Mucosa of stomach (tissue), 1 donor: ENCODE measurements around the gene BABAM2.
"Not testable (repeated sequence)": the region's sequence is repeated elsewhere in the genome, so short reads cannot be mapped to it uniquely, and the experiment has no call there.

Source experiments
- H3K27me3 ChIP-seq: one replicate; pipeline ENCODE4 v1.7.0; 2013; ENCODE audit warnings: mild to moderate bottlenecking, low read length; ENCODE audit not compliant: control insufficient read depth, insufficient read depth
- H3K36me3 ChIP-seq: one replicate; pipeline ENCODE4 v1.7.0; 2013; ENCODE audit warnings: low read length; ENCODE audit not compliant: control insufficient read depth, insufficient read depth
- H3K4me1 ChIP-seq: one replicate; pipeline ENCODE4 v1.7.0; 2013; ENCODE audit warnings: mild to moderate bottlenecking, low read length; ENCODE audit not compliant: control insufficient read depth, insufficient read depth
- H3K4me3 ChIP-seq: one replicate; pipeline ENCODE4 v1.7.0; 2013; ENCODE audit warnings: low read length
- H3K9ac ChIP-seq: one replicate; pipeline ENCODE4 v1.7.0; 2013; ENCODE audit warnings: mild to moderate bottlenecking, low read length, moderate library complexity
- H3K9me3 ChIP-seq: one replicate; pipeline ENCODE4 v1.7.0; 2013; ENCODE audit warnings: mild to moderate bottlenecking, low read length, moderate library complexity; ENCODE audit not compliant: control insufficient read depth
- donor health status: Pancreatic carcinoma.

Gene BABAM2

GRCh38 chr2:28096421-28096820 is 205.9 kb downstream of the BABAM2 start:
- Histone ChIP-seq H3K4me3 (no peak overlapping the region), H3K27me3 (no peaks in the 10 kb centered on the region), H3K9ac (no peak overlapping the region), H3K9me3 (no peaks in the 10 kb centered on the region), H3K36me3 (no peaks in the 10 kb centered on the region), H3K4me1 (peaks cover 4% of the 10 kb centered on the region)

DNA sequence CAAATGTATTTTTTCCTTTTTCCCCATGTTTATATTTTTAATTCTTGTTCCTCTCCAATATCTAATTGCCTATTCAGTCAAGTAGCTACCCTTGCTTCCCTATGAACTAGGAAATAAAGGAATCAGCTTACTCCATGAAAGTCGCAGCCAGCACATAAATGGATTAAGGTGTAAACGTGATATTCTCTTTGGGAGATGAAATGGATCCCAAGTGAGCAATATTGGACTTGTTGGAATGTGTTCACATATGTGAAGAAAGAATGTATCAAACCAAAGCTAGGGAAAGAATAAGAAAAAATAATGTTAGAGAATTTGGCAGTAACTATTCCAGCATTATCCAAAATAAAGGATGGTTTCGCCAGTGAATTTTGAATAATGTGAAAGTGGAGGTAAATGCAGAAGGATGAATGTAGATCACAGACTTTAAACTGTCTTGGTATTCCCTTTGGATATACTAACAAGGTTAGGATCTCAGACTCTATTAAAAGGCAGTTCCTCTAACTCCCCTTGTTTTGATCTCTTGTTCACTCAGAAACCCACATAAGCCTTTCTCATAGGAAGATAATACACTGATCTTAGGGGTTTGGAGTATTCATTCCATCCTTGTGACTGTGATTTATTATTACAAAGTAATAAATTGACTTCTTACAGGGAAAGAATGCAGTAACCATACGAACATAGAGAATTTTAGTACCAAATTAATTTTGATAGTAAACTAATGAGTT is 208.1 kb downstream of the BABAM2 start:
- Histone ChIP-seq H3K9ac (no peak overlapping the region), H3K4me1 (peaks cover 12% of the 10 kb centered on the region), H3K27me3 (no peaks in the 10 kb centered on the region), H3K4me3 (no peak overlapping the region), H3K9me3 (no peaks in the 10 kb centered on the region), H3K36me3 (no peaks in the 10 kb centered on the region)

- H3K27me3 ChIP-seq = no peaks in the 10 kb centered on the region
- H3K4me1 ChIP-seq = peaks cover 12% of the 10 kb centered on the region
- H3K9me3 ChIP-seq = no peaks in the 10 kb centered on the region
- H3K36me3 ChIP-seq = no peaks in the 10 kb centered on the region
- H3K4me3 ChIP-seq = no peak overlapping the region
- H3K9ac ChIP-seq = no peak overlapping the region
Observed at GRCh38 chr2:28101123-28101522, 210.6 kb downstream of the BABAM2 start.

- Histone ChIP-seq H3K4me3 (no peak overlapping the region), H3K27me3 (no peaks in the 10 kb centered on the region), H3K36me3 (no peaks in the 10 kb centered on the region), H3K9me3 (no peaks in the 10 kb centered on the region), H3K9ac (no peak overlapping the region), H3K4me1 (peaks cover 12% of the 10 kb centered on the region)
Observed at GRCh38 chr2:28101892-28102291, 211.4 kb downstream of the BABAM2 start.

DNA sequence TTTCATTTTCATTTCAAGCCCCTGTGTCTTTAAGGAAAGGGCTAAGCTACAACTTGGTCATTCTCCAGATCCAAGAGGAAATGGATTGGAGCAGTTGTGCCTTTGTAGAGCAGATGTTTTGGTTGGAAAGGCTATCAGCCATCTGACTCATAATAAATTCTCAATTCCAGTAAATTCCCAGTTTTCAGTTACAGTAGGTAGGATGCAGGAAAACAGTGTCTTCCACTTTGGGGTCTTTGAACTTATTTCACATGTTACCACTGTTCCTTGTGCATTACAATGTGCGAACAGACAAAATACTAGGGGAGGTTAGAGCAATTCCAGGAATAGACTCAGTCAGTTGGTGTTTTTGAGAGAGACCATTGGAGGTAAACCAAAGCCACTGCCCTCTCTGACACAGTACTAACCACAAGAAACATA is 211.9 kb downstream of the BABAM2 start:
- no peaks in the 10 kb centered on the region for H3K27me3 ChIP-seq
- H3K4me3 ChIP-seq = no peak overlapping the region
- no peak overlapping the region for H3K9ac ChIP-seq
- no peaks in the 10 kb centered on the region for H3K9me3 ChIP-seq
- no peaks in the 10 kb centered on the region for H3K36me3 ChIP-seq
- H3K4me1 ChIP-seq = peaks cover 12% of the 10 kb centered on the region

DNA sequence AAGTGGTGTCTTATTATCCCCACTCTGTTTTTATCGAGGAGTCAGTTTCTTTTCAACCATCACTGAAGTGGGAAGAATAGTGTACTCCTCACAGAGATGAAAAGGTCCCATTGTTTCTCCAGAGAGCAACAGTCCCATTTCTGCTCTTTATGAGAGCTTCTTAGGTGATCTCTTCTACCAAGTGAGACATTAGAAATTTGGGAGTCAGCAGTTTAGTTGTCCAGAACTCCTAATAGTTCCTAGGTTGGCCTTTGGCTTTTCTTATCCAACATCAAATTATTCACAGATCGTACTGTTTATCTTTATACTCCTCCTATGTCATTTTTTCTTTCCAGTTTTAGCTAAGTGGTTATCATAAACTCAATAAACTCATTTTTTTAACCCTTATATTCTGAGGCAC is 213.1 kb downstream of the BABAM2 start:
- no peak overlapping the region for H3K4me3 ChIP-seq
- H3K27me3 ChIP-seq = no peaks in the 10 kb centered on the region
- H3K4me1 ChIP-seq = peaks cover 12% of the 10 kb centered on the region
- H3K36me3 ChIP-seq = no peaks in the 10 kb centered on the region
- no peaks in the 10 kb centered on the region for H3K9me3 ChIP-seq
- no peak overlapping the region for H3K9ac ChIP-seq

GRCh38 chr2:28108143-28108542 is 217.6 kb downstream of the BABAM2 start:
- no peaks in the 10 kb centered on the region for H3K9me3 ChIP-seq
- H3K9ac ChIP-seq = no peak overlapping the region
- H3K4me3 ChIP-seq = no peak overlapping the region
- no peaks in the 10 kb centered on the region for H3K27me3 ChIP-seq
- H3K36me3 ChIP-seq = no peaks in the 10 kb centered on the region
- no peaks in the 10 kb centered on the region for H3K4me1 ChIP-seq

DNA sequence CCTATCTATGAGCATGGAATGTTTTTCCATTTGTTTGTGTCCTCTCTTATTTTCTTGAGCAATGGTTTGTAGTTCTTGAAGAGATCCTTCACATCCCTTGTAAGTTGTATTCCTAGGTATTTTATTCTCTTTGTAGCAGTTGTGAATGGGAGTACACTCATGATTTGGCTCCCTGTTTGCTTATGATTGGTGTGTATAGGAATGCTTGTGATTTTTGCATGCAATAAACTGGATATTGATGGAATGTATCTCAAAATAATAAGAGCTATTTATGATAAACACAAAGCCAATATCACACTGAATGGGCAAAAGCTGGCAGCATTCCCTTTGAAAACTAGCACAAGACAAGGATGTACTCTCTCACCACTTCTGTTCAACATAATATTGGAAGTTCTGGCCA is 223.2 kb downstream of the BABAM2 start:
- not testable (repeated sequence) for H3K27me3 ChIP-seq, H3K4me3 ChIP-seq, H3K9ac ChIP-seq, H3K4me1 ChIP-seq, H3K9me3 ChIP-seq, H3K36me3 ChIP-seq

DNA sequence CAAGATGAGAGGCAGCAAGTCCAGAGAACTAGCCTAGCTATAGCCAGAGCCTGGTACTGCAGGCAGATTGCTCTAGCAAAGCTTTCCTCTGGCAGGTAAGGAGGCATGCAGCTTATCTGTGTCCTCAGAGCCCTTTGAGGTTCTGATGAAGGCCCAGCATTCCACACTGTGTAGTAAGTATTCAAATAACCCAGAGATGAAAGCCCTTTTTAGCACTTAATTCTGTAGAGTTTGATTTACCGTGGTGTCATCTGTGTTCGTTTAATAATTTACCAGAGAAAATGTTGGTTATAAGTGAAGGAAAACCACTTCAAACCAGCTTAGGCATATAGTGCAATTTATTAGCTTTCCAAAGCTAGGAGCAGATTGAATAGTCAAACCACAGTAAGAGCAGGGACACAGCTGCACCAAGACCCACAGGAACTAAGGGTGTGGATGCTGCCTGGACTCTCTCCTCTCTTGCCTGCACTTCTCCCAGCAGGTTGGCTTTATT is 226.6 kb downstream of the BABAM2 start:
- Histone ChIP-seq H3K4me3 (no peak overlapping the region), H3K9ac (no peak overlapping the region), H3K9me3 (no peaks in the 10 kb centered on the region), H3K4me1 (peaks cover 4% of the 10 kb centered on the region), H3K27me3 (no peaks in the 10 kb centered on the region), H3K36me3 (no peaks in the 10 kb centered on the region)

DNA sequence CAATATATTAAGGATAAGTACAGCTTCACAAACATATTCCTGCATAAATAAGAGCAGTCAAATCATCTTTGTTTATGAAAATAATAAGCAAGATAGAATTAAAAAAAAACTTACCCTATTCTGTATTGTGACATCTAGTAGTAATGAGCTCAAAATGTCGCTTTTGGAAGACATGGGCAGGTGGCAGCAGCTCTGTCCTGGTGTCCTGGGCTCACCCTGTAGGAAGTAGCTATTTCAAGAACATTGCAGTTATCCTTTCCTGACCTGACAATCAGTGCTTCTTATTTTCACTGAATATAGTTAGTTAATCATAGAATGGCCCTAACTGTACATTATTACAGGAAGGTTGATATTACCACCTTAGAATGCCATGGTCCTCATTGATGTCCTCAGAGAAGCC is 229.1 kb downstream of the BABAM2 start:
- H3K4me1 ChIP-seq = peaks cover 4% of the 10 kb centered on the region
- H3K9me3 ChIP-seq = no peaks in the 10 kb centered on the region
- H3K36me3 ChIP-seq = no peaks in the 10 kb centered on the region
- no peak overlapping the region for H3K9ac ChIP-seq
- H3K27me3 ChIP-seq = no peaks in the 10 kb centered on the region
- no peak overlapping the region for H3K4me3 ChIP-seq

- H3K9me3 ChIP-seq = no peaks in the 10 kb centered on the region
- H3K9ac ChIP-seq = no peak overlapping the region
- H3K4me3 ChIP-seq = no peak overlapping the region
- H3K36me3 ChIP-seq = no peaks in the 10 kb centered on the region
- H3K4me1 ChIP-seq = no peaks in the 10 kb centered on the region
- H3K27me3 ChIP-seq = no peaks in the 10 kb centered on the region
Observed at GRCh38 chr2:28128281-28128950, 237.9 kb downstream of the BABAM2 start.

GRCh38 chr2:28129955-28130695 is 239.6 kb downstream of the BABAM2 start:
- Histone ChIP-seq H3K27me3 (no peaks in the 10 kb centered on the region), H3K9me3 (no peaks in the 10 kb centered on the region), H3K9ac (no peak overlapping the region), H3K4me1 (peaks cover 9% of the 10 kb centered on the region), H3K36me3 (no peaks in the 10 kb centered on the region), H3K4me3 (no peak overlapping the region)
